HCT116 (cell line): ENCODE measurements around the gene NKAIN4. TPM values are rescaled to one million over a fixed set of nuclear protein-coding genes. Genes with fewer than 3 reads are reported as not detected.

Experiments used
- ATAC-seq: fragments of 200-7000 bp; cut with Tn5 transposase; 2 replicates; pipeline ENCODE4 v1.9.1; 2020; ENCODE audit warnings: mild to moderate bottlenecking, moderate library complexity
- BruUV-seq: library from RNA; stranded (reverse); fragments of 400-500 nt; replicated peaks from 2 replicates; lab custom pipeline; 2021; lab: Mats Ljungman, UMichigan
- CTCF ChIA-PET: fragments of 300-600 bp; sonication (Branson Sonifier 250); formaldehyde crosslinking; loops from one replicate; lab custom pipeline; 2021; ENCODE audit warnings: antibody characterized with exemption; lab: Charles Lee
- POLR2A ChIA-PET: fragments of 300-600, 350-600 bp; sonication (Branson Sonifier 250); formaldehyde crosslinking; loops from one replicate; lab custom pipeline; 2021; ENCODE audit warnings: antibody characterized with exemption; lab: Charles Lee
- RAD21 ChIA-PET, 2 experiments: fragments of 300-600 bp; sonication (Branson Sonifier 250); formaldehyde crosslinking; loops; one replicate each; lab custom pipeline; 2023; ENCODE audit warnings: low total read pairs in 2 of 2; ENCODE audit not compliant: uncharacterized antibody in 2 of 2, unreplicated experiment in 2 of 2, low non-redundant PET in 1 of 2; lab: Charles Lee
- DNase-seq: peaks from one replicate; pipeline ENCODE4 v3.0.0-alpha.2; 2010; ENCODE audit warnings: low read depth, low spot score
- H2AFZ ChIP-seq: fragments of 200-600 bp; shearing (Covaris generic), sonication (generic); 2 replicates; pipeline ENCODE4 v1.6.1; 2017; ENCODE audit warnings: low read depth, mixed run types, mixed read lengths, antibody characterized with exemption, low read length; ENCODE audit not compliant: poor library complexity, severe bottlenecking
- H3K27ac ChIP-seq: 2 replicates; pipeline ENCODE4 v1.5.1; 2012; ENCODE audit warnings: low read depth, low read length
- H3K27me3 ChIP-seq: fragments of 200-600 bp; sonication (generic); 2 replicates; pipeline ENCODE4 v1.6.1; 2016; ENCODE audit warnings: mixed run types, low read length, mixed read lengths; ENCODE audit not compliant: insufficient read depth
- H3K36me3 ChIP-seq, 2 experiments: fragments of 200-500 bp in 1 of 2; fragments of 200-600 bp in 1 of 2; sonication (Bioruptor generic) in 1 of 2; sonication (generic) in 1 of 2; 2 replicates each; pipeline versions ENCODE4 v1.5.1 to v1.6.1; 2014 to 2016; ENCODE audit warnings: low read length in 2 of 2, inconsistent platforms in 1 of 2, mixed read lengths in 1 of 2, mixed run types in 1 of 2; ENCODE audit not compliant: insufficient read depth in 2 of 2, control insufficient read depth in 1 of 2
- H3K4me1 ChIP-seq, 2 experiments: fragments of 200-600 bp in 1 of 2; sonication (generic) in 1 of 2; 2 replicates each; pipeline versions ENCODE4 v1.5.1 to v1.6.1; 2012 to 2017; ENCODE audit warnings: low read length in 2 of 2, inconsistent platforms in 1 of 2, mild to moderate bottlenecking in 1 of 2, mixed read lengths in 1 of 2, mixed run types in 1 of 2, moderate library complexity in 1 of 2; ENCODE audit not compliant: insufficient read depth in 2 of 2, control insufficient read depth in 1 of 2
- H3K4me2 ChIP-seq: fragments of 200-600 bp; sonication (generic); 2 replicates; pipeline ENCODE4 v1.6.1; 2017; ENCODE audit warnings: mixed run types, low read length, mixed read lengths
- H3K4me3 ChIP-seq, 2 experiments: fragments of 200-600 bp in 1 of 2; sonication (generic) in 1 of 2; replicated peaks in 1 of 2; 2 replicates each; pipeline ENCODE4 v1.5.1; 2011 to 2016; ENCODE audit warnings: low read length in 2 of 2, control low read depth in 1 of 2, low read depth in 1 of 2, mild to moderate bottlenecking in 1 of 2, mixed read lengths in 1 of 2, mixed run types in 1 of 2
- H3K79me2 ChIP-seq: fragments of 200-600 bp; sonication (generic); 2 replicates; pipeline ENCODE4 v1.6.1; 2017; ENCODE audit warnings: mild to moderate bottlenecking, mixed run types, low read length, moderate library complexity, mixed read lengths; ENCODE audit not compliant: insufficient read depth
- H3K9ac ChIP-seq: fragments of 200-600 bp; sonication (generic); 2 replicates; pipeline ENCODE4 v1.6.1; 2016; ENCODE audit warnings: low read length, mixed read lengths
- H3K9me2 ChIP-seq: fragments of 200-600 bp; sonication (generic), shearing (Covaris generic); 2 replicates; pipeline ENCODE4 v1.6.1; 2017; ENCODE audit warnings: mixed run types, mild to moderate bottlenecking, moderate library complexity; ENCODE audit not compliant: insufficient read depth
- H3K9me3 ChIP-seq, 2 experiments: fragments of 200-500 bp in 1 of 2; fragments of 200-600 bp in 1 of 2; sonication (Bioruptor generic) in 1 of 2; sonication (generic) in 1 of 2; 2 replicates each; pipeline ENCODE4 v1.6.1; 2014 to 2017; ENCODE audit warnings: low read length in 2 of 2, mixed read lengths in 2 of 2, inconsistent platforms in 1 of 2, low read depth in 1 of 2, mild to moderate bottlenecking in 1 of 2, mixed run types in 1 of 2, moderate library complexity in 1 of 2; ENCODE audit not compliant: control insufficient read depth in 1 of 2, insufficient read depth in 1 of 2
- H4K20me1 ChIP-seq: fragments of 200-600 bp; sonication (generic), shearing (Covaris generic); 2 replicates; pipeline ENCODE4 v1.6.1; 2017; ENCODE audit warnings: mixed run types, mild to moderate bottlenecking, moderate library complexity; ENCODE audit not compliant: insufficient read depth
- EGR1 ChIP-seq: IDR thresholded peaks from 2 replicates; pipeline ENCODE4 v1.6.1; 2012; ENCODE audit warnings: low read depth
- FOSL1 ChIP-seq: IDR thresholded peaks from 2 replicates; pipeline ENCODE4 v1.6.1; 2012; ENCODE audit warnings: low read depth
- POLR2AphosphoS5 ChIP-seq: IDR thresholded peaks from 2 replicates; pipeline ENCODE4 v1.6.1; 2011; ENCODE audit warnings: mild to moderate bottlenecking, low read depth, low read length, moderate library complexity
- RAD21 ChIP-seq: IDR thresholded peaks from 2 replicates; pipeline ENCODE4 v1.6.1; 2012; ENCODE audit warnings: low read depth, mild to moderate bottlenecking
- SIN3A ChIP-seq: IDR thresholded peaks from 2 replicates; pipeline ENCODE4 v1.6.1; 2012; ENCODE audit warnings: low read depth
- ZNF274 ChIP-seq: fragments of 200-500 bp; sonication (Bioruptor generic); IDR thresholded peaks from 2 replicates; pipeline ENCODE4 v1.6.1; 2014; ENCODE audit warnings: mild to moderate bottlenecking, low read depth, low read length, inconsistent platforms
- intact Hi-C: fragments of 100-400 bp; cut with micrococcal nuclease; formaldehyde crosslinking; loops from 2 replicates; pipeline ENCODE4 v1.10.0; 2022
- total RNA-seq: library from RNA; stranded (reverse); gene quantifications from one replicate; pipeline ENCODE4 v1.2.1, GENCODE V29; 2021; ENCODE audit not compliant: unreplicated experiment
- TF ChIP-seq, protein P1 (sequence below): IDR thresholded peaks from 2 replicates; pipeline ENCODE4 v1.6.1; 2012; ENCODE audit warnings: low read depth
- TF ChIP-seq, protein P2 (sequence below): IDR thresholded peaks from 2 replicates; pipeline ENCODE4 v1.6.1; 2012
- TF ChIP-seq, protein P3 (sequence below): IDR thresholded peaks from 2 replicates; pipeline ENCODE4 v1.6.1; 2012

Gene NKAIN4
- total RNA-seq, 1 experiment from 2014 or later = not detected

DNA sequence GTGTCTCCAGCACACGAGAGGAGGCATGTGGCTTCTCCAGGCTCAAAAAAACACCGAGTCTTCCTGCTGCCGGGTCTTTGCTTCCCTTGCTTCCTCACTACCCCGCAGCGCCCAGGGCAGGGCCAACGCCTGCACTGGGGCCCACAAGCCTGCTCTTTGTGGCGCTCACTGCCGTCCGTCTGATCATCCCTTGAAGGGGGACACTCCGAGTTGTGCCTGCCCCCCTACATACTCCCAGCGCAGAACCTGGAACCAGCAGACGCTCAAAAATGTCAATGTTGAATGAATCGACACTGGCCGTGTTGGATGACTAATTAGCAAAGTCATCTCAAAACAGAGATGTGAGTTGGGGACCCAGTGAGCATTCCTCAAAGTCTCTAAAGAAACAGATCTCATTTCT, 10.3 kb upstream of the NKAIN4 start (continued):
- TF ChIP-seq, protein P1, sequence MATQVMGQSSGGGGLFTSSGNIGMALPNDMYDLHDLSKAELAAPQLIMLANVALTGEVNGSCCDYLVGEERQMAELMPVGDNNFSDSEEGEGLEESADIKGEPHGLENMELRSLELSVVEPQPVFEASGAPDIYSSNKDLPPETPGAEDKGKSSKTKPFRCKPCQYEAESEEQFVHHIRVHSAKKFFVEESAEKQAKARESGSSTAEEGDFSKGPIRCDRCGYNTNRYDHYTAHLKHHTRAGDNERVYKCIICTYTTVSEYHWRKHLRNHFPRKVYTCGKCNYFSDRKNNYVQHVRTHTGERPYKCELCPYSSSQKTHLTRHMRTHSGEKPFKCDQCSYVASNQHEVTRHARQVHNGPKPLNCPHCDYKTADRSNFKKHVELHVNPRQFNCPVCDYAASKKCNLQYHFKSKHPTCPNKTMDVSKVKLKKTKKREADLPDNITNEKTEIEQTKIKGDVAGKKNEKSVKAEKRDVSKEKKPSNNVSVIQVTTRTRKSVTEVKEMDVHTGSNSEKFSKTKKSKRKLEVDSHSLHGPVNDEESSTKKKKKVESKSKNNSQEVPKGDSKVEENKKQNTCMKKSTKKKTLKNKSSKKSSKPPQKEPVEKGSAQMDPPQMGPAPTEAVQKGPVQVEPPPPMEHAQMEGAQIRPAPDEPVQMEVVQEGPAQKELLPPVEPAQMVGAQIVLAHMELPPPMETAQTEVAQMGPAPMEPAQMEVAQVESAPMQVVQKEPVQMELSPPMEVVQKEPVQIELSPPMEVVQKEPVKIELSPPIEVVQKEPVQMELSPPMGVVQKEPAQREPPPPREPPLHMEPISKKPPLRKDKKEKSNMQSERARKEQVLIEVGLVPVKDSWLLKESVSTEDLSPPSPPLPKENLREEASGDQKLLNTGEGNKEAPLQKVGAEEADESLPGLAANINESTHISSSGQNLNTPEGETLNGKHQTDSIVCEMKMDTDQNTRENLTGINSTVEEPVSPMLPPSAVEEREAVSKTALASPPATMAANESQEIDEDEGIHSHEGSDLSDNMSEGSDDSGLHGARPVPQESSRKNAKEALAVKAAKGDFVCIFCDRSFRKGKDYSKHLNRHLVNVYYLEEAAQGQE = no peak
- TF ChIP-seq, all 23 proteins: peak for 0

DNA sequence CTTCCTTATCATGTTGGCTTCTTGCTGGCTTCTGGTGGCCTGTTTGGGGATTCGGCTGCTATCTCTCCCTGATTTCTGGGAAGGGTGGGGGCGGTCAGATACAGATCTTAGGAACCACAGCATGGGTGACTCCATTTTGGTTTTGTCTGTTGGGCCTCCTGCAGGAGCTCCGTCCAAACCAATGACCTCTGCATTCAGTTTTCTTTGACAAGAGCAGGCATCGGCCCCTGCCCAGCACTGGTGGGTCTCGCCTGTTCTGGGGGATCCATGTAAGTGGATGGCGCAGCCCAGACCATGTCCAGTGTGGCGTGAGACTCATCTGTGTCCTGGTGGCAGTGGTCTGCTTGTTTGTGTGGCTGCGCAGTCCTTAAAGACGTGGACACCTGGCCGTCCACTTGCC, 9.7 kb upstream of the NKAIN4 start:
- Histone ChIP-seq H3K27me3 (no peaks in the 10 kb centered on the region), H3K27ac (no peak overlapping the region), H3K4me3 (no peak overlapping the region), H3K9me3 (no peaks in the 10 kb centered on the region), H3K4me1 (peaks cover 0 to 7% of the 10 kb centered on the region in 2 experiments; a peak in 1 of 4 replicates), H3K9me2 (no peaks in the 10 kb centered on the region), H3K9ac (no peak overlapping the region), H4K20me1 (no peaks in the 10 kb centered on the region), H3K36me3 (no peaks in the 10 kb centered on the region), H3K79me2 (no peaks in the 10 kb centered on the region), H3K4me2 (no peak overlapping the region), H2AFZ (no peak overlapping the region)
- POLR2A ChIA-PET = no interaction called here
- RAD21 ChIA-PET = no interaction called here
- intact Hi-C loops = no loop called here
- ATAC-seq = no peak
- CTCF ChIA-PET = no interaction called here
- no peak for DNase-seq
- no TSS peak for BruUV-seq
- TF ChIP-seq ZNF274 (no peak), FOSL1 (no peak), EGR1 (no peak), SIN3A (no peak), RAD21 (no peak), POLR2AphosphoS5 (no peak)
- TF ChIP-seq, protein P2, sequence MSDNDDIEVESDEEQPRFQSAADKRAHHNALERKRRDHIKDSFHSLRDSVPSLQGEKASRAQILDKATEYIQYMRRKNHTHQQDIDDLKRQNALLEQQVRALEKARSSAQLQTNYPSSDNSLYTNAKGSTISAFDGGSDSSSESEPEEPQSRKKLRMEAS = no peak
- TF ChIP-seq, protein P3, sequence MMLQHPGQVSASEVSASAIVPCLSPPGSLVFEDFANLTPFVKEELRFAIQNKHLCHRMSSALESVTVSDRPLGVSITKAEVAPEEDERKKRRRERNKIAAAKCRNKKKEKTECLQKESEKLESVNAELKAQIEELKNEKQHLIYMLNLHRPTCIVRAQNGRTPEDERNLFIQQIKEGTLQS = no peak
